Femur (tissue), 1 donor: ENCODE results near the gene SIRT7.

Experiments
- DNase-seq: peaks from one replicate; pipeline ENCODE4 v3.0.0-alpha.2; 2017

The SIRT7 gene

GRCh38 chr17:81885454-81885853 is 32.5 kb downstream of the SIRT7 start:
- no peak for DNase-seq

- no peak for DNase-seq
Observed at GRCh38 chr17:81884968-81885367, 33.0 kb downstream of the SIRT7 start.

- no peak for DNase-seq
Observed at GRCh38 chr17:81884520-81884919, 33.5 kb downstream of the SIRT7 start.

- DNase-seq: no peak
Observed at GRCh38 chr17:81879121-81879520, 38.9 kb downstream of the SIRT7 start.

DNA sequence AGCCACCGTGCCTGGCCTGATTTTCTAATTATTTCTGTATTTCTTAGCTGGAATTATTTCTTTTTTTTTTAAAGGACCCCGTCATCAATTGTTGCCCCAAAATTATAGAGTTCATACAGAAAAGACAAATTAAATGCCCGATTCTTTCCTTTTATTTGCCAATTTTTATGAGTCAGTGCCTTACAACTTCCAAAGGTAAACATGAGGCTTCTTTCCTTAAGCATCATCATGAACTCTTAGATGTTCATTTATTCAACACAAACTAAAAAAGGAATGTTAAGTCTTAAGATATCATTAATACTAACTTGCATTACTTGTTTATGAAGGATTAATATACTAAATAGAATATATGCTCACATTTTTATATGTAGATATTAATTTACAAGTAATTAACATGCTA is 39.7 kb downstream of the SIRT7 start:
- no peak for DNase-seq

DNA sequence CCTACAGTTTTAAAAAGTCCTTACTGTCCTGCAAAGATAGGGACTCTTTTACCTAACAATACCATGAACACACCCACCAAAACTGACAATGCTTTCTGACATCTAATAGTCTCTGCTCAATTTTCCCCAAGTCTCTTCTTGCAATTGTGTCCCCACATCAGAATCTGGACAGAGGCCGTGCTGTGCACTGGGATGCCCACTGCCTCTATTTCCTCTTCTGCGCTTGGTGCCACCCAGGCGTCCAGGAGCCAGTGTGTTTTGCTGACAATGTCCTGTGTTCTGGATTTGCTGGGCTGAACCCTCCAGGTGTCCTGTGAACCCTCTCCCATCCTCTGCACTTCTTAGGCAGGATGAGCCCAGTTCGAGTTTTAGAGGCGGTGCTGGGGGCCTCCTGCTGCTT is 40.4 kb downstream of the SIRT7 start:
- no peak for DNase-seq

- DNase-seq: peak; percentile 95
Observed at GRCh38 chr17:81871387-81872230, 46.4 kb downstream of the SIRT7 start.

DNA sequence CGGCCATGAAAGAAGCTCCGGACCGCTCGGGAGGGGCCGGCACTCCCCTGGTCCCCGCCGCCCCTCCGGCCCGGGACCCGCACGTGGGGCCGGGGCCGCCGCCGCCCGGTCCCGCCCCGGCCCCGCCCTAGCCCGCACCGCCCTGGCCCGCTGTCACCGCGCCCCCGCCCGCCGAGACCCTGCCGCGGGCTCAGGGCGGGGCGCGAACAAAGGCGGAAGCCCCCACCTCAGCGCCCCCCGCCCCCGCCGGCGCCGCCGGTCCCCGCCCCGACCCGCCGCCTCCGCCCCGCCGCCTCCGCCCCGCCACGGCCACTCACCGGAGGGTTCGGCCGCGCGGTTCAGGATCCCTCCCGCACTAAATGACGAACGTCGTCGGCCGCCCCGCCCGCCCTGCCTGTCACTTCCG is 47.0 kb downstream of the SIRT7 start, which contains the start of gene ARHGDIA:
TSS of gene ARHGDIA (minus strand) at position 357 of the 406 bp plus-strand sequence. CDS start 1,407 bp downstream, outside the sequence.
- no peak for DNase-seq

- peak; percentile 51 for DNase-seq
Observed at GRCh38 chr17:81870131-81870980, 47.6 kb downstream of the SIRT7 start.

DNA sequence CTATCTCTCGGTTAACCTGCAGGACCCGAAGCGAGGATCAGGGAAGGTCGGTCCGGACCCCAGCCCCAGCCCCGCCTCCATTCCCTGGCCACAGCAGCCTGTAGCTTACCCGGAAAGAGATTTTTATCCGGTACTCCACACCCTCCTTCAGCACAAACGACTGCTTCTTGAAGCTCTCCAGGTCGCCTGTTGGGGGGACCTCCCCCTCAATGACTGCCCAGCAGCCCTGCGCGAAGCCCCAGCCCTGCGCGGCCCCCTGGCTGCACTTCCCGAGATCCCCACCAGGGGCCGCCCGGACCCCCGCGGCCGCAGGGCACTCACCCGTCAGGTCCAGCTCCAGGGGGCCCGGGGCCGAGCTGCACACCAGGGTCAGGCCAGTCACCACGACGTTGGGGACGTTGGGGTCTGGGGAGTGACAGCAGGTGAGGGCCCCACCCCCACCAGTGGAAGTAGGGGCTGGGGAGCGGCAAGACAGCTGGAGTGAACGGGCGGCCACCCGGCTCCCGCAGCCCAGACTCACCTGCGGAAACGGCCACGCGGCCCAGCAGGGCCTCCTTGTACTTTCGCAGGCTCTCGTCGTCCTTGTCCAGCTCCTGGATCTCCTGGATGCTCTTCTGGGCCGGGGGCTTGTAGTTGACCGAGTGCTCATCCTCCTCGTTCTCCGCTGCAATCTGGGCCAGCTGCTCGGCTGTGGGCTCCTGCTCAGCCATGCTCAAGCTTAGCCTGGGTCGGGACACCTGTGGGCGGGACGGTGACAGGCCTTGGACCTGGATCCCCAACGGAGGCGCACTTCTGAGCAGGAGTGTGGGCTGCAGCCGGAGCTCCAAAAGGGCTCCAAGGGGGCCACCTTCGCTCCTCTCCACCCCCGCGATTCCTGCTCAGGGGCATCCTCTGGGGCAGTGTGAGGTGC is 48.5 kb downstream of the SIRT7 start:
- peak; percentile 70 for DNase-seq

GRCh38 chr17:81868674-81869220 is 49.2 kb downstream of the SIRT7 start:
- peak; percentile 67 for DNase-seq

DNA sequence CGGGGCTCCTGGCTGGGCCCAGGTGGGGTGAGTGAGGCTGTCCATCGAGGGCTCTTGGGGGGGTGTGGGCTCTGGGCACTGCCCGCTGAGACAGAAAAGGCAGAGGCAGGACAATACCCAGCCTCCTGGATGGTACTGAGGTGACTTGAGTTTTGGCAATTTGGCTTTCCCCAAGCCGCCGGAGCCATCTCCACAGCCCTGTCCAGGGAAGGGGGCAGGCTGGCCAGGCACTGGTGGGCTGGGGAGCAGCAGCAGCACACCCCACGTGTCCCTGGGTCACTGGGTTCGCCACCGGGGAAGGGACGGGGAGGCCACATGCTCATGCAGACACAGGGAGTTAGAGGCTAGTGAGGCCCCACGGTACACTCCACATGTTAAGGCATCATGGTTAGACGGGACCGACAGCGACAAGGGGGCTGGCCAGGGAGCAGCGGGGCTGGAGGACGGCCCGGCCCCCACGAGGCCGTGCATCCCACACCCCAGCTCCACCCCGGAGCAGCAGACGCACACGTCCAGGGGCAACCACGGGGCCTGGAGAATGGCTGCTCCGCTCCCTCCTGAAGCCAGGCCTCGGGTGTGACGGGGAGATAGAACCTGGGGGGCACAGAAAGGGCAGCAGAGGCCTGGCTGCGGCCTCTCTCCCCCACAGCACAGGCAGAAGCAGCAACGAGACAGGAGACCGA is 49.8 kb downstream of the SIRT7 start:
- DNase-seq: no peak

DNA sequence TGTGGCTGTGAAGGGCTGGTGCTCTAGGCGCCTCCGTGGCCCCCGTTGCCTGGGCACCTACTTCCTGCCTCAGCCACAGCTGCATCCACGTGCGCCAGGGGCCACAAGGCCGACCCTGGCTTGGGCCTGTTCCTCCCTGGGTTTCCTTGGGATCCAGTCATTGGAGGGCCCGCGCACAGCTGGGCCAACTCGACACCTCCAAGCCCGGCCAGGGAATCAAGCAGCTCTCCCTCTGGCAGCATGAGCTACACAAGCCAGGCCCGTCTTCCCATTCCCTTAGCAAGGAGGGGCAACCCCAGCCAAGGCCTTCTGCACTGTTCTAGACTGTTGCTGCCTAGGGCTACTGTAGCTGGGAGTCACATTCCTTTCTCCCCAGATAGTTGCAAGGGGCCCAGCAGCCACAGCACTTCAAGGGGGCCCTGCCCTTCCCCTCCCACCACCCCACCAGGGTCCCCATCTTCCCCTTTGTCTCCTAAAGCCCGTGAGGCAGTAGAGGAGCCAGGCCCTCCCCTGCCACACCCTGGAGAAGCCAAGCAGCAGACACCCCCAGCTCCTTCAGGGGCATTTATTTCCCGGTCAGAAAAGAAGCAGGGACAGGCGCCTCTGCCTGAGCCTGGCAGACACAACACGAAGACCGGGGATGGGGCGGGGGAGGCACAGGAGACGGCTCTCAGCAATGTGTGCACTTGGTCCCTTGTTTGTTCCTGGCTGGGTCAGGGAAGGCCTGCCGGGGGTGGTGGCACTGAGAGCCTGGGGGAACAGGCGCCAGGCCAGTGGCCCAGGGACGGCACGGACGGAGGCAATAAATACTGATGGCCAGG is 50.6 kb downstream of the SIRT7 start:
- no peak for DNase-seq

GRCh38 chr17:81866440-81867169 is 51.4 kb downstream of the SIRT7 start:
- no peak for DNase-seq

GRCh38 chr17:81865733-81866439 is 52.1 kb downstream of the SIRT7 start:
- no peak for DNase-seq

GRCh38 chr17:81865358-81865732 is 52.6 kb downstream of the SIRT7 start:
- no peak for DNase-seq

DNA sequence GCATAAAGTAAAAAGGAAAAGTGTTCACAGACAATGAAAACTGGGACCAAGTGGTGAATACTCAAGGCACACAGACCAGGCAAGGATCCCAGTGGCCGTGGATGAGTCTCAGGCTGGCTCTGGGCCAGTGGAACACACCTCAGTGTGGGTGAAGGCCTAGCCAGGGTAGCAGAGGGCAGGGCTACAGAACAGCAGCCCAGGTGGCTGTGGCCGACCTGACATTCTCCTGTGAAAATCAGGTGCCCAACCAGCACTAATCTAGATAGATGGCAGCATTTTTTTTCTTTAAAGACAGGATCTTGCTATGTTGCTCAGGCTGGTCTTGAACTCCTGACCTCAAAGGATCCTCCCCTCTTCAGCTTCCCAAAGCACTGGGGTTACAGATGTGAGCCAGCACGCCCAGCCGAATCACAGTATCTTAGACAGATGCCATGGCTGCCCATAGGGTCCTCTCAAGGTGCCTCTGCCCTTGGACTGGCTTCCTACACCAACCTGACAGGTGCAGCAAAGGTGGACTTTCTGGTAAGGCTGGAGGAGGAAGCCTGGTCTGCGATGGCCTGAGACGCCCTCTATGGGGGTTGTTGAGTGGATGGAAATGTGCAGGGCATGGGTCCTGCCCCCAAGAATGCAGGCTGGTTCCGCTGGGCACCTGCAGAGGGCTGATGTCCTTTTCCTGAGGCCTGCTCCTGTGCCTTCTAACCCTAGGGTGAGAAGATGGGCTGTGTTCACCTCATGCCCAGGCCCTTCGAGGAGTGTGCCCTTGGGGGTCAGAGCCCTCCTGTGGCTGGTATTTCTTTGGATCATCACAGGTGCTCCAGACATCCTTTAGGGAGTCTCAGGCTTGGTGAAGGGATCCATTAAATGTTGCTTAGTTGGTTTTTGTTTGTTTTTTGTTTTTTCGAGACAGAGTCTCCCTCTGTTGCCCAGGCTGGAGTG is 53.9 kb downstream of the SIRT7 start:
- DNase-seq: no peak

- no peak for DNase-seq
Observed at GRCh38 chr17:81863123-81863675, 54.8 kb downstream of the SIRT7 start.
